Measurements from ENCODE around the gene DGKH. TPM values are rescaled to one million over a fixed set of nuclear protein-coding genes. Genes with fewer than 3 reads are reported as not detected.

DGKH gene
- total RNA-seq, 2 donors from 2014 or later: 4.6 to 8.9 TPM

DNA sequence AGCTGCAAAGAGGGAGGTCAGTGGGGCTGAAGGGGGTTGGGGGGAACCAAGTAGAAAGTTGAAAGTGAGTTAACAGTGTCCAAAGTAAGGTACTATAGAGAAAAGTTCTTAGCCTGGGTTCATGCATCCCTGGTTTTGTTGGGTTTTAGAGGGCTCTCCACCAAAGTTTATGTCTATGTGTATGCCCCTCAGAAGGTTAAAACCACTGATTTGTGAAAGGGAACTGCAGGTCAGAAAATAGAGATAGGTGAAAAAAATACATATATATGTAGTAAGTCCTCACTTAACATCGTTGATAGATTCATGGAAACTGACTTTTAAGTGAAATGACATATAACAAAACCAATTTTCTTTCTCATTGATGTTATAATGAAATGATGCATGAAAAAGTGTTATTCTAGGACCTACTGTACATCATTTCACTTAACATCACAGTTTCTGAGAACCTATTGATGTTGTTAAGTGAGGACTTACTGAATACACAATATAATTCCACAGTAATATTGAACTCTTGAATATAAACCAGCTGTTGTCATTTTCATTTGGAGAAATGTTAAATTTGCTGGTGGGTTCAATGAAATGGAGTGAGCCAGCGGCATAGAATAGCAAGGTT is 9.6 kb downstream of the DGKH start:
- WGBS: 98% methylated on average over 2 of the region's 2 CpGs

DNA sequence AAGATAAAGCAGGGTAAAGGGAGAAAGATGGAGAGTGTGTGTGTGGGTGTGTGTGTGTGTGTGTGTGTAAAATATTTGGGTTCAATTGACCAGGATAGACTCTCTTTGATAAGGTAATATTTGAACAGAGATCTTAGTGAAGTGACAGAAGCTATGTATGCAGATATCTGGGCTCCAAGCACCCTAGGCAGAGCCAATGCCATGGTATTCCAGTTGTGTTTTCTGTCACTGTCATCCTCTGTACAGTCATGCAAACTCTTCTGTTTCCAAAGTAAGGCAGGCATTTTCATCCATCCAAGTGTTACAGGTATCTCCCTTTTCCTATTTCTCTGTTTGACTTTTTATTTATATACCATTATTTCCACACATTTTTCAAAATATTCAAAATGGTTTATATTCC is 13.5 kb downstream of the DGKH start:
- Histone ChIP-seq H3K9me3 (no peaks in the 10 kb centered on the region), H3K4me3 (no peak overlapping the region), H3K27me3 (replicated peaks; ENCODE audit: insufficient read depth) (no peaks in the 10 kb centered on the region), H3K4me1 (replicated peaks) (no peaks in the 10 kb centered on the region), H3K36me3 (no peaks in the 10 kb centered on the region), H3K27ac (no peak overlapping the region)
- DNase-seq (ENCODE audit: low spot score): no peak
- TF ChIP-seq POLR2A (IDR thresholded peaks at IDR 0.05) (no peak), POLR2AphosphoS5 (IDR thresholded peaks at IDR 0.05) (no peak)
- TF ChIP-seq, protein P1, sequence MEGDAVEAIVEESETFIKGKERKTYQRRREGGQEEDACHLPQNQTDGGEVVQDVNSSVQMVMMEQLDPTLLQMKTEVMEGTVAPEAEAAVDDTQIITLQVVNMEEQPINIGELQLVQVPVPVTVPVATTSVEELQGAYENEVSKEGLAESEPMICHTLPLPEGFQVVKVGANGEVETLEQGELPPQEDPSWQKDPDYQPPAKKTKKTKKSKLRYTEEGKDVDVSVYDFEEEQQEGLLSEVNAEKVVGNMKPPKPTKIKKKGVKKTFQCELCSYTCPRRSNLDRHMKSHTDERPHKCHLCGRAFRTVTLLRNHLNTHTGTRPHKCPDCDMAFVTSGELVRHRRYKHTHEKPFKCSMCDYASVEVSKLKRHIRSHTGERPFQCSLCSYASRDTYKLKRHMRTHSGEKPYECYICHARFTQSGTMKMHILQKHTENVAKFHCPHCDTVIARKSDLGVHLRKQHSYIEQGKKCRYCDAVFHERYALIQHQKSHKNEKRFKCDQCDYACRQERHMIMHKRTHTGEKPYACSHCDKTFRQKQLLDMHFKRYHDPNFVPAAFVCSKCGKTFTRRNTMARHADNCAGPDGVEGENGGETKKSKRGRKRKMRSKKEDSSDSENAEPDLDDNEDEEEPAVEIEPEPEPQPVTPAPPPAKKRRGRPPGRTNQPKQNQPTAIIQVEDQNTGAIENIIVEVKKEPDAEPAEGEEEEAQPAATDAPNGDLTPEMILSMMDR (IDR thresholded peaks at IDR 0.05): no peak
- intact Hi-C loops (cut with DNase I): no loop called here

More for the DNA sequence above, 9.6 kb downstream of the DGKH start:
- H3K4me1 ChIP-seq (replicated peaks): no peaks in the 10 kb centered on the region
- H3K4me3 ChIP-seq: no peak overlapping the region
- no peak for DNase-seq (ENCODE audit: low spot score)
- TF ChIP-seq POLR2A (IDR thresholded peaks at IDR 0.05) (no peak), POLR2AphosphoS5 (IDR thresholded peaks at IDR 0.05) (no peak)
- TF ChIP-seq, protein P1 (IDR thresholded peaks at IDR 0.05): no peak
- no peaks in the 10 kb centered on the region for H3K36me3 ChIP-seq
- H3K27ac ChIP-seq: no peak overlapping the region
- H3K9me3 ChIP-seq: no peaks in the 10 kb centered on the region
- no peaks in the 10 kb centered on the region for H3K27me3 ChIP-seq (replicated peaks; ENCODE audit: insufficient read depth)
- intact Hi-C loops (cut with DNase I): no loop called here

DNA sequence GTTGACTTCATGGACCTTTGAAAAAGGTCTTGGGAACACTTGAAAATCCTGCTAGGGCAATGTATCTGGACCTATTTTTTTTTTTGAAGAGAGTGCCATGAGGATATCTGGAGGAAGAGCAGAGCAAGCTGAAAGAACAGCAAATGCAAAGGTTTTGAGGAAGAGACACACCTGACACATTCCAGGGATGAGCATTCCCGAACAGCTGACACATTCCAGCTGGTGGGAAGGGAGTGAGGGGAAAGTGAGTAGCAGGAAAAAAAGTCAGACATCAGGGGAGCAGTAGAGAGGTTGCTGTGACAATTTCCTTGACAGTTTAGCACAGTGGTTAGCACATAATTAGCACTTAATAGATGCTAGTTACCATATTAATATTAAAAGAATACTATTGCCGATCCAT is 14.7 kb downstream of the DGKH start:
- H3K4me3 ChIP-seq: no peak overlapping the region
- 80% methylated on average over 2 of the region's 2 CpGs for WGBS
- intact Hi-C loops (cut with DNase I): no loop called here
- DNase-seq (ENCODE audit: low spot score): no peak
- H3K27me3 ChIP-seq (replicated peaks; ENCODE audit: insufficient read depth): no peaks in the 10 kb centered on the region
- TF ChIP-seq, protein P1 (IDR thresholded peaks at IDR 0.05): no peak
- no peak for TF ChIP-seq POLR2A (IDR thresholded peaks at IDR 0.05)
- TF ChIP-seq POLR2AphosphoS5 (IDR thresholded peaks at IDR 0.05): no peak
- no peaks in the 10 kb centered on the region for H3K4me1 ChIP-seq (replicated peaks)
- no peak overlapping the region for H3K27ac ChIP-seq
- H3K36me3 ChIP-seq: no peaks in the 10 kb centered on the region
- H3K9me3 ChIP-seq: no peaks in the 10 kb centered on the region

DNA sequence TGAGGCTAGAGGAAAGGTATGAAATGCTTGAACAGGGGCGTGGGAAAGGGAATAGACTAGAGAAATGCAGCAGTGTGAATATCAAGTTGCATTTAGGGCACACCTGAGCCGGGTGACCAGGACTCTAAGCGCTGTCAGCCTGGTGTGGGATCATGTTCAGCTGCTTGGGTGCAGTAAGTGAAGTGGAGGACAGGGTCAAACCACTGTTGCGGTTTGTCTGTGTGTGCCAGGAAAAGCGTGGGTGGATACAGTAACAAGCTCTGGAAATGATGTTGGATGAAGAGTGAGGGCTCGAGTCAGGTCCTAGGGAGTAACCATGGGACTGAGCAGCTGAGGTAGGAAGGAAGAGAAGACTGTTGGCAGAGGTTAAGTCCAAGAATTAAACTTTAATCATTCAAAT is 15.8 kb downstream of the DGKH start:
- Histone ChIP-seq H3K4me1 (replicated peaks) (no peaks in the 10 kb centered on the region), H3K4me3 (no peak overlapping the region), H3K36me3 (no peaks in the 10 kb centered on the region), H3K27ac (no peak overlapping the region), H3K27me3 (replicated peaks; ENCODE audit: insufficient read depth) (no peaks in the 10 kb centered on the region), H3K9me3 (no peaks in the 10 kb centered on the region)
- intact Hi-C loops (cut with DNase I): no loop called here
- DNase-seq (ENCODE audit: low spot score): no peak
- WGBS: 53% methylated on average over 6 of the region's 6 CpGs
- no peak for TF ChIP-seq POLR2A (IDR thresholded peaks at IDR 0.05)

DNA sequence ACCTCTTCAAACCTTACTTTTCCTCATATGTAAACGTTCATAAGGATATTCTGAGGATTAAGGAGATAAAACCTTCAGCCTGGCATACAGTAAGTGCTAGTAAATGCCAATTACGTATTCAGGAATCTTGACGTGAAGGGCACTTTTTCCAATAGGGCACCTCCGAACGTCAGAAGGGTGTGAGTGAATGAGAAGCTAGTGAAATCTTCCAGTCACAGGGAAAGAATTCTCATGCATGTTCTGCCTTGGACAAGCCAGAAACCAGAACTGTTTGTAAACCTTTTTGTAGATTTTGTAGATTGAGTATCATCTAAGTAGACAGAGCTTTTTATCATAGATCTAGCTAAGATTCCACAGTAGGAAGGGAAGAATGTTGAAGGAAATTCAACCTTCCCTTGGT is 16.5 kb downstream of the DGKH start:
- H3K36me3 ChIP-seq: no peaks in the 10 kb centered on the region
- no peaks in the 10 kb centered on the region for H3K27me3 ChIP-seq (replicated peaks; ENCODE audit: insufficient read depth)
- no peak overlapping the region for H3K27ac ChIP-seq
- intact Hi-C loops (cut with DNase I): no loop called here
- no peak overlapping the region for H3K4me3 ChIP-seq
- DNase-seq (ENCODE audit: low spot score): no peak
- no peaks in the 10 kb centered on the region for H3K4me1 ChIP-seq (replicated peaks)
- WGBS: 55% methylated on average over 5 of the region's 5 CpGs
- H3K9me3 ChIP-seq: no peaks in the 10 kb centered on the region
- TF ChIP-seq POLR2A (IDR thresholded peaks at IDR 0.05): no peak
- TF ChIP-seq, protein P1 (IDR thresholded peaks at IDR 0.05): no peak
- TF ChIP-seq POLR2AphosphoS5 (IDR thresholded peaks at IDR 0.05): no peak

Data from prostate gland (tissue), 2 donors.